ENCODE results near the gene GRIA4.

Gene GRIA4

GRCh38 chr11:105799728-105800462 lies 190.0 kb downstream of the GRIA4 start:
- TF ChIP-seq GATA1 (IDR thresholded peaks at IDR 0.05; ENCODE audit: low read depth, low read length) (no peak), POLR2A (IDR thresholded peaks at IDR 0.05; ENCODE audit: low read length) (no peak)
- DNase-seq = no peak

- no peak for DNase-seq
- no peak for TF ChIP-seq GATA1 (IDR thresholded peaks at IDR 0.05; ENCODE audit: low read depth, low read length)
- TF ChIP-seq POLR2A (IDR thresholded peaks at IDR 0.05; ENCODE audit: low read length) = no peak
These were observed 192.5 kb downstream of the GRIA4 start for GRCh38 chr11:105802390-105802789.

GRCh38 chr11:105811242-105811641 lies 201.4 kb downstream of the GRIA4 start:
- DNase-seq = no peak
- TF ChIP-seq GATA1 (IDR thresholded peaks at IDR 0.05; ENCODE audit: low read depth, low read length) = no peak
- no peak for TF ChIP-seq POLR2A (IDR thresholded peaks at IDR 0.05; ENCODE audit: low read length)

GRCh38 chr11:105821372-105821771 lies 211.5 kb downstream of the GRIA4 start:
- TF ChIP-seq POLR2A (IDR thresholded peaks at IDR 0.05; ENCODE audit: low read length) (no peak), GATA1 (IDR thresholded peaks at IDR 0.05; ENCODE audit: low read depth, low read length) (no peak)
- no peak for DNase-seq

- no peak for DNase-seq
- TF ChIP-seq POLR2A (IDR thresholded peaks at IDR 0.05; ENCODE audit: low read length) = no peak
- TF ChIP-seq GATA1 (IDR thresholded peaks at IDR 0.05; ENCODE audit: low read depth, low read length) = no peak
These were observed 211.9 kb downstream of the GRIA4 start for GRCh38 chr11:105821781-105822180.

- no peak for DNase-seq
- no peak for TF ChIP-seq GATA1 (IDR thresholded peaks at IDR 0.05; ENCODE audit: low read depth, low read length)
- TF ChIP-seq POLR2A (IDR thresholded peaks at IDR 0.05; ENCODE audit: low read length) = no peak
These were observed 213.7 kb downstream of the GRIA4 start for GRCh38 chr11:105823495-105824033.

GRCh38 chr11:105824457-105825013 lies 214.7 kb downstream of the GRIA4 start:
- TF ChIP-seq GATA1 (IDR thresholded peaks at IDR 0.05; ENCODE audit: low read depth, low read length) (no peak), POLR2A (IDR thresholded peaks at IDR 0.05; ENCODE audit: low read length) (no peak)
- DNase-seq = no peak

GRCh38 chr11:105825141-105825540 lies 215.3 kb downstream of the GRIA4 start:
- TF ChIP-seq POLR2A (IDR thresholded peaks at IDR 0.05; ENCODE audit: low read length) (no peak), GATA1 (IDR thresholded peaks at IDR 0.05; ENCODE audit: low read depth, low read length) (no peak)

GRCh38 chr11:105827906-105828305 lies 218.0 kb downstream of the GRIA4 start:
- no peak for DNase-seq
- TF ChIP-seq GATA1 (IDR thresholded peaks at IDR 0.05; ENCODE audit: low read depth, low read length) (no peak), POLR2A (IDR thresholded peaks at IDR 0.05; ENCODE audit: low read length) (no peak)

More at GRCh38 chr11:105825141-105825540, 215.3 kb downstream of the GRIA4 start:
- DNase-seq = no peak

- no peak for DNase-seq
- TF ChIP-seq POLR2A (IDR thresholded peaks at IDR 0.05; ENCODE audit: low read length) = no peak
- no peak for TF ChIP-seq GATA1 (IDR thresholded peaks at IDR 0.05; ENCODE audit: low read depth, low read length)
These were observed 219.2 kb downstream of the GRIA4 start for GRCh38 chr11:105829084-105829483.

GRCh38 chr11:105834461-105834860 lies 224.6 kb downstream of the GRIA4 start:
- no peak for TF ChIP-seq GATA1 (IDR thresholded peaks at IDR 0.05; ENCODE audit: low read depth, low read length)
- TF ChIP-seq POLR2A (IDR thresholded peaks at IDR 0.05; ENCODE audit: low read length) = no peak

GRCh38 chr11:105838668-105839384 lies 229.0 kb downstream of the GRIA4 start:
- no peak for TF ChIP-seq POLR2A (IDR thresholded peaks at IDR 0.05; ENCODE audit: low read length)
- TF ChIP-seq GATA1 (IDR thresholded peaks at IDR 0.05; ENCODE audit: low read depth, low read length) = no peak
- DNase-seq = no peak

More at GRCh38 chr11:105834461-105834860, 224.6 kb downstream of the GRIA4 start:
- no peak for DNase-seq

GRCh38 chr11:105840391-105840790 lies 230.5 kb downstream of the GRIA4 start:
- DNase-seq = no peak
- TF ChIP-seq POLR2A (IDR thresholded peaks at IDR 0.05; ENCODE audit: low read length) (no peak), GATA1 (IDR thresholded peaks at IDR 0.05; ENCODE audit: low read depth, low read length) (no peak)

GRCh38 chr11:105852403-105852802 lies 242.5 kb downstream of the GRIA4 start:
- TF ChIP-seq POLR2A (IDR thresholded peaks at IDR 0.05; ENCODE audit: low read length) = no peak
- no peak for TF ChIP-seq GATA1 (IDR thresholded peaks at IDR 0.05; ENCODE audit: low read depth, low read length)
- DNase-seq = no peak

Data from erythroblast (primary cell).